HG03565 (cell line): ENCODE data around the gene STXBP1.

Source experiments
- ATAC-seq: cut with Tn5 transposase; IDR thresholded peaks from one replicate; pipeline ENCODE4 v1.9.1; 2021; ENCODE audit warnings: mild to moderate bottlenecking, moderate library complexity; ENCODE audit not compliant: unreplicated experiment

The STXBP1 gene

GRCh38 chr9:127611899-127612790, at the start of gene STXBP1:
Gene STXBP1, plus strand, starts transcription at chr9:127612277. Its CDS starts 127 bp downstream, at chr9:127612404.
- peak; percentile 75 for ATAC-seq

DNA sequence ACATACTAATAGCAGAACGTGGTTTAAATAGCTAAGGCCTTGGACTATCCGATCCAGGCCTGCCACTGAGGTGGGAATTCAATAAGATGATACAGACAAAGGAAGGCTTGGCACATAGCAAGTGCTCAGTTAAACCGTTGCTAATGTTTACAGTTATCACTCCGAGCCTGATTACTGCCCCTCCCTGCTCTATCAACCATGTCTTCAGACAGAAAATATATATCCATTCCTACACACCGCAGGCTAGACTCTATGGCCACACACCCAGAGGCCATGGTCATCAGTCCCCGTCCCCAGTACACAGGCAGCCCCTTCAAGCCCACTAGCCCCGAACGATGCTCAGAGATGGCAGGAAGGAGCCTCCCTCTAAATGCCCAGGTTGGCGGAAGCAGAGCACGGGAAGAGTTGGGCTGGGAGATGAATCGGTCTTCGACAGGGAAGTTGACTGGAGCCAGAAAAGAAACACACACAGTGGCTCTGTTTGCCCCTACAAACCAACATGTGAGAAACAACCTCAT, 49.7 kb upstream of the STXBP1 start:
- no peak for ATAC-seq

GRCh38 chr9:127562841-127563401, 49.2 kb upstream of the STXBP1 start:
- ATAC-seq, result no peak

- ATAC-seq, result no peak
These were observed 48.5 kb upstream of the STXBP1 start for GRCh38 chr9:127563579-127563978.

GRCh38 chr9:127565231-127565630, 46.8 kb upstream of the STXBP1 start:
- no peak for ATAC-seq

- ATAC-seq, result no peak
These were observed 45.6 kb upstream of the STXBP1 start for GRCh38 chr9:127566351-127567001.

GRCh38 chr9:127567035-127567729, 44.9 kb upstream of the STXBP1 start:
- ATAC-seq, result no peak

DNA sequence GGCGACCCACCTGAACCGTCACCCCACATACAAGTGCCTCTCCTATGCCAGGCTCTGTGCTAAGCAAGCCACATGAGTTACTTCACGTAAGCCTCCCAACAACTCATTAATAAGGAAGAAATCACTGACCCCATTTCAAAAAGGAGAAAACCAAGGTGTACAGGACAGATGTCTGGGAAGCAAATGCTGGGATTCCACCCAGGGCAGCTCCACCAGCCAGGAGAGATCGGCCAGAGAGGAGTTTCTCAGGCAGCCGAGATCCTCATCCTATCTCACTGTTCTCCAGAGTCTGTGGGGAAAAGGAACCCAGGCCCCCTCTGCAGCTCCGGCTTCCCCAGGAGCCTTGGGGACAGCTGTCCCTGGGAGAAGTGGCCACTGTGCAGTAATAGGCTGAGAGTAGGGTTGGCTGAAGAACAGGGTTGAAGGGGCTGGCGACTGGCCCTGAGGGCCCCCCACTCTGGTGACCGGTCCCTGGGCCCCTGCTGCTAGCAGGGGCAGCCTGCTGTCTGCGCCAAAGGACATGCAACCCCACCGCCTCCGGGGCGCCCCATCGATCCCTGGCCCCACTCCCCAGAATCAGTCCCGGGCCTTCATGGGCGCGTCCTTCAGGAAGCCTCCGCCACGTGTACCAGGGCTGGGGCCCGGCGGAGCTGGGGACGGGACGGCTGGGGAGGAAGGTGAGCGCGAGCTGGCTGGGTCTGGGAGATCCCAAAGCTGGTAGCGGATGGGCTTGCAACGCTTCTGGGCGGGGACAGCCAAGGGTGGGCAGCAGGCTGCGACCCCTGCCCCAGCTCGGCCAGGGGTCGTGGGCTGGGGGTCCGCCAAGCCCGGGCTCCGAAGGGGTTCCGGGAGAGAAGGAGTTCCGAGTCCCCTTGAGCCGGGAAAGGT, 44.1 kb upstream of the STXBP1 start:
- ATAC-seq, result no peak

- ATAC-seq, result no peak
These were observed 43.5 kb upstream of the STXBP1 start for GRCh38 chr9:127568618-127568970.

- no peak for ATAC-seq
These were observed 42.8 kb upstream of the STXBP1 start for GRCh38 chr9:127568971-127569885.

- no peak for ATAC-seq
These were observed 42.1 kb upstream of the STXBP1 start for GRCh38 chr9:127569886-127570401.

GRCh38 chr9:127570533-127571111, 41.5 kb upstream of the STXBP1 start:
- no peak for ATAC-seq

DNA sequence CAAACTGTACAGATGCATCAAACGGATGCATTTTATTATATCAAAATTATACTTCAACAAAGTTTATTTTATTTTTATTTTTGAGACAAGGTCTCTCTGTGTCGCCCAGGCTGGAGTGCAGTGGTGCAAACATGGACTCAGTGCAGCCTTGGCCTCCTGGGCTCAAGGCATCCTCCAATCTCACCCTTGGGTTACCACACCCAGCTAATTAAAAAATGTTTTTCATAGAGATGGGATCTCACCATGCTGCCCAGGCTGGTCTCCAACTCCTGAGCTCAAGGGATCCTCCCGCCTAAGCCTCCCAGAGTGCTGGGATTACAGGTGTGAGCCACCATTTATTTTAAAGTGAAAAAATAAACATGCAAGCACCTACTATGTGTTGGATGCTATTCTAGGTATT, 40.1 kb upstream of the STXBP1 start:
- ATAC-seq, result no peak

GRCh38 chr9:127572961-127573721, 38.9 kb upstream of the STXBP1 start:
- no peak for ATAC-seq

DNA sequence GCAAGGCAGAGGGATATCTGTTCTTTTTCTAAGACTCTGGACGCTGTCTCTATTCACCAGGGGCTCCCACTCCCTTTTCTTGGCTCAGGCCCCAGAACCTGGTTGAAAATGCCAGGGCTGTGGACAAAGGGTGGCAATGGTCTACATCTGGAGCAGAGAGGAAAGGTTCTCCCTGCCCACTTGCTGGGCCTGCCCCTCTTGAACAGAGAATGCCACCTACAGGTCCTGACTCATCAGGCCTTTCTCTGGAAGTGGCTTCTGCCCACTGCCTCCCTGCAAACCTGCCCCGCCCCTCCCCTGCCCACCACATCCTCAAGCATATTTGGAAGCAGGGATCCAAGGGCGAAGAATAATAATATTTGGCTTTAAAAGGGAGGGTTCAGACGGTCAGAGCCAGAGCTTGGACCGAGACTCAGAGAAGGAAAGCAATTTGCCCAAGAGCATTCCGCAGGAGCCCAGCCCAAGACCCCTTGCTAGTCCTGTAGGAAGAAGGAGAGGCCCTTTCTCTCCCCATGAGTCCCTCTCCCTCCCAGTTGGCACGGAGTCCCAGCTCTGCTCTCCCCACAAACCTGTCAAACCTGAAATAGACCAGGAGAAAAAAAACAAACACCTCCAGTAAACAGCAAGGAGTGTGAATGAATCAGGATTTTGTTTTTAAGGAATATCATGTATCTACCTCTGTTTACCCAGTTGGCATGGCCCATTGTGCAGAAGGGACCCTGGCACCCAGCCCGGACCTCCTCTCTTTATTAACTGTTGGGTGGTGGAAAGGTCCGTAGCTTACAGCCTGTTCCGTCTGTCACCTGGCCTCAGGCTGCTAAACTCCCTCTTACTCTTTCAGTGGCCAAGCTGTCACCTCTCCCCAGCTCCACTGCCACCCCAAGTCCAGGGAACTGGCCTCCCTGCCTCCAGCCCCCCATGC, 37.7 kb upstream of the STXBP1 start:
- ATAC-seq, result no peak

- no peak for ATAC-seq
These were observed 36.0 kb upstream of the STXBP1 start for GRCh38 chr9:127575875-127576778.
